Activated T-cell treated with anti-CD3 and anti-CD28 coated beads, Interleukin-2, amount 50 U/mL, for 4 hours (primary cell): ENCODE results near the gene SHROOM2. TPM values are rescaled to one million over a fixed set of nuclear protein-coding genes. Genes with fewer than 3 reads are reported as not detected.
"Not testable (repeated sequence)": the region's sequence is repeated elsewhere in the genome, so short reads cannot be mapped to it uniquely, and the experiment has no call there.

ENCODE experiments used
- ATAC-seq, 2 donors: fragments of 200-7000 bp; cut with Tn5 transposase; one replicate each; pipeline ENCODE4 v1.10.0; 2021
- DNase-seq: peaks from one replicate; pipeline ENCODE4 v3.0.0-alpha.2; 2020
- H3K27me3 Mint-ChIP-seq: one replicate; pipeline ENCODE4 v1.8.0; 2021; ENCODE audit warnings: low read depth, mixed read lengths
- H3K36me3 Mint-ChIP-seq: one replicate; pipeline ENCODE4 v1.8.0; 2022; ENCODE audit warnings: mixed read lengths; ENCODE audit not compliant: insufficient read depth
- H3K4me1 Mint-ChIP-seq: one replicate; pipeline ENCODE4 v1.8.0; 2021; ENCODE audit warnings: low read depth, mixed read lengths
- H3K4me3 Mint-ChIP-seq: one replicate; pipeline ENCODE4 v1.8.0; 2021; ENCODE audit warnings: mild to moderate bottlenecking, moderate library complexity, mixed read lengths
- H3K9me3 Mint-ChIP-seq: one replicate; pipeline ENCODE4 v1.8.0; 2021; ENCODE audit warnings: mixed read lengths
- total RNA-seq, 3 donors: library from RNA; stranded (reverse); gene quantifications; one replicate each; pipeline ENCODE4 v1.2.1, GENCODE V29; 2021

Gene SHROOM2
- total RNA-seq, 3 donors from 2014 or later: 0.03 TPM; not detected in 2

- Mint-ChIP-seq H3K9me3 (peaks cover 5% of the 10 kb centered on the region), H3K4me3 (no peak overlapping the region), H3K36me3 (no peaks in the 10 kb centered on the region), H3K4me1 (no peaks in the 10 kb centered on the region), H3K27me3 (no peaks in the 10 kb centered on the region)
- DNase-seq: no peak
- no peak for ATAC-seq
These were observed 8.3 kb downstream of the SHROOM2 start for GRCh38 chrX:9794495-9794894.

- Mint-ChIP-seq H3K27me3 (peaks cover 2% of the 10 kb centered on the region), H3K4me1 (no peaks in the 10 kb centered on the region), H3K9me3 (peaks cover 10% of the 10 kb centered on the region), H3K36me3 (no peaks in the 10 kb centered on the region), H3K4me3 (no peak overlapping the region)
- no peak for DNase-seq
- no peak for ATAC-seq
These were observed 11.4 kb downstream of the SHROOM2 start for GRCh38 chrX:9797384-9798360.

GRCh38 chrX:9802737-9803136 is 16.5 kb downstream of the SHROOM2 start:
- H3K36me3 Mint-ChIP-seq: no peaks in the 10 kb centered on the region
- ATAC-seq (no peak), DNase-seq (no peak)
- peaks cover 2% of the 10 kb centered on the region for H3K27me3 Mint-ChIP-seq
- no peak overlapping the region for H3K4me3 Mint-ChIP-seq
- H3K4me1 Mint-ChIP-seq: no peaks in the 10 kb centered on the region
- H3K9me3 Mint-ChIP-seq: peaks cover 5% of the 10 kb centered on the region

GRCh38 chrX:9804444-9804843 is 18.2 kb downstream of the SHROOM2 start:
- DNase-seq (no peak), ATAC-seq (no peak)
- Mint-ChIP-seq H3K27me3 (peaks cover 2% of the 10 kb centered on the region), H3K9me3 (peaks cover 5% of the 10 kb centered on the region), H3K4me1 (no peaks in the 10 kb centered on the region), H3K36me3 (no peaks in the 10 kb centered on the region), H3K4me3 (no peak overlapping the region)

GRCh38 chrX:9805956-9806355 is 19.7 kb downstream of the SHROOM2 start:
- Mint-ChIP-seq H3K36me3 (no peaks in the 10 kb centered on the region), H3K4me1 (no peaks in the 10 kb centered on the region), H3K9me3 (peaks cover under 1% of the 10 kb centered on the region), H3K4me3 (no peak overlapping the region), H3K27me3 (no peaks in the 10 kb centered on the region)
- ATAC-seq: no peak
- no peak for DNase-seq

DNA sequence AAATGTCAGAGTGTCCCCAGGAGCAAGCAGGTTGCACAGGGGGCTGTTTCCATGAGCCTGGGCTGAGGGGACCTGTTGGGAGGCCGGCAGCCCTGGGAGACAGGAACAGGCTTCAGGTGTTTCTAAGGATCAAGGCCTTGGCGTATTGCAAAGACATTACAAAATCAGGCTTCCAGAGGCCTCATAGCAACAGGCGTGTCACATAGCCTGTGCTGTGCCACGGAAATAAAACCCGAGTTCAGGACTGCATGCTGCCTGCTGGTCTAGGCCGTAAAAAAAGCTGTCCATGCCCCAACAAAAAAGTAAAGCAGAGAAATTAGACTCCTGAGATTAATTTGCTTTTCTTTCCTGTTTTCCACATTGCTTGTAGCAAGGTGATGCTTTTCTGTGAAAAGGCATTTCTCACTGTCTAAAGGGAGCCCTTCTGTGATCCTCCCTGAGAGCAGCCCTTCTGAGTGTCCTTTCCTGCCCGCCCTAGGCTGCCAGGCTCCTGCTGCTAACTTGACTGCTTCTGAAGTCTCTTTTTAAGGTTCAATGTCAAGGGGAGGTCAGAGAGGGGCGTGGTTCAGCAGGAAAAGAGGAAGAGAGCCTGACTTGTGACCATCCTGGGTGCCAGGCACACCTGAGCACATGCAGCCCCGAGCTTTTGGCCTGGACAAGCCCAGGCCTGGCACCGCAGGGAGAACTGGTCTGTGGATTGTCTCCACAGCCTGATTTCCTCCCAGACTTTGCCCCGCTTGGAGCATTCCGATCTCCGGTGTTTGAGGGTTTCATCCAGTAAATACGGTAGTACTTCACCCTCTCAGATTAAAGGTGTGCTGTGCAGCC is 21.3 kb downstream of the SHROOM2 start:
- Mint-ChIP-seq H3K4me3 (no peak overlapping the region), H3K36me3 (no peaks in the 10 kb centered on the region), H3K27me3 (no peaks in the 10 kb centered on the region), H3K9me3 (no peaks in the 10 kb centered on the region), H3K4me1 (no peaks in the 10 kb centered on the region)
- DNase-seq (no peak), ATAC-seq (no peak)

DNA sequence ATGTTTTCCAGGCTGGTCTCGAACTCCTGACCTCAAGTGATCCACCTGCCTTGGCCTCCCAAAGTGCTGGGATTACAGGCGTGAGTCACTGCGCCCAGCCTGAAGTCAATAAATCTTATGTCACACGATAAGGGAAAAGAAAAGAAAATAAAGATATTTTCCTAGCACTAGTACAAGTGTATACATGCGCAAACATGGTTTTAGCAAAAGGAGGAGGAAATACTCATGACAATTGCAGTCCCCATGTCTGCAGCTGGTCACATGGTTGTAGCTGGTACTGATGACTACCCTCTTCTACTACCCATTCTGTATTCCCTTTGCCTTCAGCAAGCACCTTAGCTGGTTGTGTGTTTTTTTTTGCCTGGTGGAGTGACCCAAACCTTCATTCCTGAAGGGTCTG is 23.6 kb downstream of the SHROOM2 start:
- not testable (repeated sequence) for DNase-seq, H3K36me3 Mint-ChIP-seq, H3K27me3 Mint-ChIP-seq, H3K9me3 Mint-ChIP-seq, ATAC-seq, H3K4me1 Mint-ChIP-seq, H3K4me3 Mint-ChIP-seq

- H3K4me3 Mint-ChIP-seq, H3K36me3 Mint-ChIP-seq, DNase-seq, H3K9me3 Mint-ChIP-seq, H3K4me1 Mint-ChIP-seq, ATAC-seq, H3K27me3 Mint-ChIP-seq: not testable (repeated sequence)
These were observed 24.9 kb downstream of the SHROOM2 start for GRCh38 chrX:9811086-9811485.

DNA sequence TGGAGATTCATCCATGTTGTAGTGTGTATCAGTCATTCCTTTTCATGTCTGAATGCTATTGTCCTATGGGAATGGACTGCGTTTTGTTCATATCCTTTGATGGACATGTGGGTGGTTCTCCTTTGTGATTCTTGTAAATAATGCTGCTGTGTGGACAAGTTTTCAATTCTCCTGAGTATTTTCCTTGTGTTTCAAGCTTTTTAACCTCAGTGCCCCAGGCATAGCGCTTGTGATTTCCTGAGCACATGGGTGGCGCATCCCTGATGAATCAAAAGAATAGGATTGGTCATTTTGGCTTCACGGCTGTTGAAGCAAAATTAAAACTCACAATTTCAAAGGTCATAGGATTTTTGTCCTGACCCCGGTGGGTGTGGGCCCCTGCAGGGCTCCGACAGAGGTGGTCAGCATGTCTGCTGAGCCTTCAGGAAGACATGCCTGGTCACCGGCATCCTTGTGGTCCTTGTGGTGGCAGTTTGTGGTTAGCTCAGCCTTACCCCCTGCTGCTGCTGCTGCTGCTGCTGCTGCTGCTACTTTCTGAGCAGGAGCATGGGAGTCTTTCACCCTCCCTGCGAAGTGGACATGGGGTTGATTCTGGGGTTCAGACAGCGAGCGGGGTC is 30.0 kb downstream of the SHROOM2 start:
- Mint-ChIP-seq H3K4me3 (no peak overlapping the region), H3K4me1 (no peaks in the 10 kb centered on the region), H3K27me3 (peaks cover 8% of the 10 kb centered on the region), H3K9me3 (no peaks in the 10 kb centered on the region), H3K36me3 (no peaks in the 10 kb centered on the region)
- ATAC-seq (no peak), DNase-seq (no peak)

- Mint-ChIP-seq H3K27me3 (peaks cover 7% of the 10 kb centered on the region), H3K4me1 (no peaks in the 10 kb centered on the region), H3K36me3 (no peaks in the 10 kb centered on the region), H3K4me3 (no peak overlapping the region), H3K9me3 (no peaks in the 10 kb centered on the region)
- no peak for DNase-seq
- no peak for ATAC-seq
These were observed 35.3 kb downstream of the SHROOM2 start for GRCh38 chrX:9821572-9821971.

GRCh38 chrX:9824554-9824953 is 38.3 kb downstream of the SHROOM2 start:
- peaks cover 5% of the 10 kb centered on the region for H3K27me3 Mint-ChIP-seq
- no peaks in the 10 kb centered on the region for H3K36me3 Mint-ChIP-seq
- DNase-seq: no peak
- no peaks in the 10 kb centered on the region for H3K4me1 Mint-ChIP-seq
- ATAC-seq: no peak
- no peak overlapping the region for H3K4me3 Mint-ChIP-seq
- no peaks in the 10 kb centered on the region for H3K9me3 Mint-ChIP-seq

DNA sequence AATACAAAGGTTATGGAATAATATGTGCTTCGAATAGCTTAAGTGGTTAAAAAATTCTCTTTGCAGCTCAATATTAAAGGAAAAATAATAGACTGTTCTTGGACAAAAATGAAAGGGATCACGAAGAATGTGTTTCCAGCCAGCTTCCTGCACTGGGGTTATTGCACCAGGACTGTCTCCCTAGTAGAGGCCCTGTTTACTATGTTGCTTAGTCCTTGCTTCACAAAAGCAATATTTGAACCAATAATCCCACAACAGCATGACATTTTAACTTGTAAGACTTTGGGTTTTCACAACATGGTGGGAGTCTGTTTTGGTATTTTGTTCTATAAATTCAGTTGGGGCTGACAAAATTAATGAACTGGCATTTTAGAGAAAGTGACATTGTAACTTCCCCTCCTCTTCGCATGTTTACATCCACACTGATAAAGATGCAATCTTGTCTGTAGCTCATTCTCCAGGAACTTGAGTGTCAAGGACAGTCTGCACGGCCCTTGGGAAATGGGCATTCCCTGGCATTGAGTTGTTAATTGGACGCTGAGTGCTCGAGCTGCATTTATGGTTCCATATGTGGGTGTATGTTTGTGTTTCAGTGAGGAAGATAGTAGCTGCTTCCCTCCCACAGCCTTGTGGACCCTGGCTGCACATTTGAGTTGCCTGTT is 39.0 kb downstream of the SHROOM2 start:
- ATAC-seq: no peak
- Mint-ChIP-seq H3K36me3 (no peaks in the 10 kb centered on the region), H3K4me1 (no peaks in the 10 kb centered on the region), H3K4me3 (no peak overlapping the region), H3K27me3 (peaks cover 5% of the 10 kb centered on the region), H3K9me3 (no peaks in the 10 kb centered on the region)
- DNase-seq: no peak

DNA sequence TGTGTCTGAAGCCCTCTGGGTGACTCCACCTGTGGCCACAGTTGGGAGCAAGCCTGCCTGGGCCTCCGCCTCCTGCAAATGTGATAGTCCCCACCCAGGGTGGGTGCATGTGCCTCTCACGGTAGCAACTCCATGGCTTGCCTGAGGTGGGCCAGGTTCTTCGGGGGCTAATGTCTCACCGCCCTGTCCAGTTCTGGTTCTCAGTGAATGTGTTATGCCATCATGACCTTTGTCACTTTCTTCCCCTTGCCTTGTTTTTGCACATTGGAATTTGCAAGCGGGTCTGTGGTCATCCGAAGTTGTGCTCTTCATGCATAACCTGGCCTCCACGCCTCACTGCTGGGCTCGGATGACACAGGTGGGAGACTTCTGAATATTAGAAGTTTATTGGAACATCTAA is 39.7 kb downstream of the SHROOM2 start:
- no peak for DNase-seq
- no peaks in the 10 kb centered on the region for H3K36me3 Mint-ChIP-seq

More for the DNA sequence above, 39.7 kb downstream of the SHROOM2 start:
- Mint-ChIP-seq H3K9me3 (no peaks in the 10 kb centered on the region), H3K4me1 (no peaks in the 10 kb centered on the region), H3K4me3 (no peak overlapping the region), H3K27me3 (peaks cover 5% of the 10 kb centered on the region)
- ATAC-seq: no peak
